ENCODE results near the gene MBP.
"Not testable (repeated sequence)": the region's sequence is repeated elsewhere in the genome, so short reads cannot be mapped to it uniquely, and the experiment has no call there.

Gene MBP

DNA sequence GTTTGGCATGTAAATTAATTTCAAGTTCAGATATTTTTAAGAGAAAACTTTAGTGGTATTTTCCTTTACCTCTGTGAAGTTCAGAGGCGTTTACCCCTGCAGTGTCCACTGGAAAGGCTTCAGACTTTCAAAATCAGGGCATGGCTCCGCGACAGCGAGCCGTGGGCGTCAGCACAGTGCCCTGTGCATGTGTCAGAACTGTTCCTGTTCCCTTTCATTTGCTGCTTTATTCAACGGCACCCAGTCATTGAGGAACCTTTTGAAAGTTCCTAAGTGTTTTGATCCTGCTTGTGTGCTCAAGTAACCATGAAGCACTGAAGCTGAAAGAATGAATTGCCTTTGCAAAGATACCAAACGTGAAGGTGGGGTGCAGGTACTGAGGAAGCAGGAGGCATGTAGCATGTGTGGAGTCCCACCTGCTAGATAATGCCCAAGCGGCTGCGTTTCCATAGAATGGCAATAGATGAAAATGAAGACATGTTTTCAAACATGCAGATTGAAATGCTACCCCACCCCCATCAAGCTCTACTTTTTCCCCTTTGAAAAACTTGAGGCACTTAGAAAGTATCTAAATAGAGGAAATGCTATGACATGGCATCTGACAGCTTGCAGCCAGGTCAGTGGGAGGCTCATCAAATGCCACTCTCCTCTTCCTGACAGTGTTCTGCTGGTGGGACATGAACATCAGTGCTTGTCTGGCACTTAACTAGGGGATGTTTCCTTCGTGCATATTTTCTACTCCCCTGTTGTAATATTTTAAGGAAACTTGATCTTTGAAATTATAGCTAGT, 161.6 kb downstream of the MBP start:
- no peak for DNase-seq (ENCODE audit: low spot score)

DNA sequence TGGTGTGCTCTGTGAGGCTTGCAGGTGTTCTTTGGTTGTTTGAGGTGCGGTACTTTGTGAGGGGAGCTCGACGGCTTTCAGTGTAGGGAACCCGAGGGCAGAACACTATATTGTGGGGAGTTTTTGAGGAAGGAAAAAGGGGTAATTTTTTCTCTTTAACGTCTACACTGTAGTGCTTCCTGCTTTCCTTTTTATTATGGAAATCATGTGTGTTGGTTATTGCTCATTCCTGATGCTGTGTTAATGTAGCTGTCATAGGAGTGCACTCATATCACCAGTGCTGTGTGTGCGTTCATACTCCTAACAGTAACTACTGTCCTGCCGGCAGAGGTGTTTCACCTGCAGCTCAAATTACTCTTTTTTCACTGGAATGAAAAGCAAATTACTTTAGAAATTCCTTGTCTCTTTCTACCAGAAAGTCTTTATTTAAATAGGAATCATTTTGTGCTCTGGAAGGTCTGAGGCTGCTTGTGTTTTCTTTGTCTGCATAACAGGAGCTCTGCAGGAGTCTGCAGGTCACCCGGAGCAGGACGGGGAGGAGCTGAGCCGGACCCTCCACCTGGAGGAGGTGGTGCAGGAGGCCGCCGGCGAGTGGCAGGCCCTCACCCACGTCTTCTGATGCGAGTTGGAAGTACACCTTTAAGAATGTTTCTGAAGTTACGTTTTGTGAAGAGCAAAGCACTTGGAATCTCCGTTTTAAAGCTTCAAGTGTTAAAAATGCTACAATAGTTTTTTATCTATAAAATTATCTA, 164.7 kb downstream of the MBP start:
- DNase-seq (ENCODE audit: low spot score) = peak; percentile 36

DNA sequence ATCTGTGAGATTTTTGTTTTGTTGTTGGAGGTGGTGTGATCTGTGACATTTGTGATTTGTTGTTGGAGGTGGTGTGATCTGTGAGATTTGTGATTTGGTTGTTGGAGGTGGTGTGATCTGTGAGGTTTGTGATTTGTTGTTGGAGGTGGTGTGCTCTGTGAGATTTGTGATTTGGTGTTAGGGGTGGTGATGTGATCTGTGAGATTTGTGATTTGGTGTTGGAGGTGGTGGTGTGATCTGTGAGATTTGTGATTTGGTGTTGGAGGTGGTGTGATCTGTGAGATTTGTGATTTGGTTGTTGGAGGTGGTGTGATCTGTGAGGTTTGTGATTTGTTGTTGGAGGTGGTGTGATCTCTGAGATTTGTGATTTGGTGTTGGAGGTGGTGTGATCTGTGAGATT, 165.3 kb downstream of the MBP start:
- DNase-seq (ENCODE audit: low spot score) = not testable (repeated sequence)

DNA sequence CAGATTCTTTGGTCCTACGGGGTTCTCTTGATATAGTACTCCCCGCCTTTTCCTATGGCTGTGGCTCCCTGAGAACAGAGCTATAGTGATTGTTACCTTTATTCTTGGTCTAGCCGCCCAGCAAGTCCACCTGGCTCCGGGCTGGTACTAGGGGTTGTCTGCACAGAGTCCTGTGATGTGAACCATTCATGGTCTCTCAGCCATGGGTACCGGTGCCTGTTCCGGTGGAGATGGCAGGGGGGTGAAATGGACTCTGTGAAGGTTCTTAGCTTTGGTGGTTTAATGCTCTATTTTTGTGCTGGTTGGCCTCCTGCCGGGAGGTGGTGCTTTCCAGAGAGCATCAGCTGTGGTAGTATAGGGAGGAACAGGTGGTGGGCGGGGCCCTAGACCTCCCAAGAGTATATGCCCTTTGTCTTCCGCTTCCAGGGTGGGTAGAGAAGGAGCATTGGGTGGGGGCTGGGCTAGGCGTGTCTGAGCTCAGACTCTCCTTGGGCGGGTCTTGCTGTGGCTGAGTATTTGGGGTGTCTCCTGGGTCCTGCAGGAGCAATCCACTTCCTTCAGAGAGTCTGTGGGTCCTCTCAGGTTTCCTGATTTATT, 166.9 kb downstream of the MBP start:
- not testable (repeated sequence) for DNase-seq (ENCODE audit: low spot score)

DNA sequence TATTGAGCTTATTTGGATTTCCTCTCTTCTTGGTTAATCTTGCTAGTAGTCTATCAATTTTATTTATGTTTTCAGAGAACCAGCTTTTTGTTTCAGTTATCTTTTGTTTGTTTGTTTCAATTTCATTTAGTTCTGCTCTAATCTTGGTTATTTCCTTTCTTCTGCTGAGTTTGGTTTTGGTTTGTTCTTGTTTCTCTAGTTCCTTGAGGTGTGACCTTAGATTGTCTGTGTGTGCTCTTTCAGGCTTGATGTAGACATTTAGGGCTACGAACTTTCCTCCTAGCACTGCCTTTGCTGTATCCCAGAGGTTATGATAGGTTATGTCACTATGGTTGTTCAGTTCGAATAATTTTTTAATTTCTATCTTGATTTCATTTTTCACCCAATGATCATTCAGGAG, 168.6 kb downstream of the MBP start:
- DNase-seq (ENCODE audit: low spot score) = no peak

DNA sequence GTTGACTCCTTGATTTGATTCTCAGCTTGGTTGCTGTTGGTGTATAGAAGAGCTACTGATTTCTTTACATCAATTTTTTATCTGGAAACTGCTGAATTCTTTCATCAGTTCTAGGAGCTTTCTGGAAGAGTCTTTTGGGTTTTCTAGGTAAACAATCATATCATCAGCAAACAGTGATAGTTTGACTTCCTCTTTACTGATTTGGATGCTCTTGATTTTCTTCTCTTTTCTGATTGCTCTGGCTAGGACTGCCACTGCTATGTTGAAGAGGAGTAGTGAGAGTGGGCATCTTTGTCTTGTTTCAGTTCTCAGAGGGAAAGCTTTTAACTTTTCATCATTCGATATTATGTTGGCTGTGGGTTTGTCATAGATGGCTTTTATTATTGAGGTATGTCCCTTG, 169.7 kb downstream of the MBP start:
- DNase-seq (ENCODE audit: low spot score) = no peak

DNA sequence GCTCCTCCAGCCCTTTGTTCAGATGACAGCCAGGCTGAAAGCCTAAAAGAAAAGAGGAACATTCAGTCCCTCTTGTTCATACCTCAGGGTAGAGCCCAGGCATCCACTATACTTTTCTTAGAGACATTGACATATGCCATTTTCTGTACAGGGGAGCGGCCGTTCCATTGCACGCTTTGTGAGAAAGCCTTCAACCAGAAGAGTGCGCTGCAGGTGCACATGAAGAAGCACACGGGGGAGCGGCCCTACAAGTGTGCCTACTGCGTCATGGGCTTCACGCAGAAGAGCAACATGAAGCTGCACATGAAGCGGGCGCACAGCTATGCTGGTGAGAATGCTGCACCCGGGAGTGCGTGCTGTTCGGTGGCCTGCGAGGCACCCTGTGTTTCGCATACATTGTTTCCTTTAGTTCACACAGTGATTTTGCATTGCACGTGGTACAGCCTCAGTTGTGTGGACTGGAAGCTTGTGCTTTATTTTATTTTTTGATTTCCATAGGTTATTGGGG, 172.0 kb downstream of the MBP start:
- no peak for DNase-seq (ENCODE audit: low spot score)

DNA sequence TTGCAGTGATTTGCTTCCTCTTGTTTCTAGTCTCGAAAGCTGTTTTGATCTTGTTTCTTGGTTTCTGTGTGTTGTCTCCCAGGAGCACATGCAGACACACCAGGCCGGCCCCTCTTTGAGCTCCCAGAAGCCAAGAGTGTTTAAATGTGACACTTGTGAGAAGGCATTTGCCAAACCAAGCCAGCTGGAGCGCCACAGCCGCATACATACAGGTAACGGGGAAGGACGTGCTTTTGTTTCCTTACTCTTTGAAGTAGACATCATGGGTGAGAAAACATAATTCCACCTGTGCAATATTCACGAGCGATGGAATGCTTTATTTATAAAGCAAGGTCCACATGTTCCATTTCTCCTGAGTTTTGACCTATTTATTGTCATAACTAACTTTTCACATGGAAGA, 173.0 kb downstream of the MBP start:
- DNase-seq (ENCODE audit: low spot score) = no peak

DNA sequence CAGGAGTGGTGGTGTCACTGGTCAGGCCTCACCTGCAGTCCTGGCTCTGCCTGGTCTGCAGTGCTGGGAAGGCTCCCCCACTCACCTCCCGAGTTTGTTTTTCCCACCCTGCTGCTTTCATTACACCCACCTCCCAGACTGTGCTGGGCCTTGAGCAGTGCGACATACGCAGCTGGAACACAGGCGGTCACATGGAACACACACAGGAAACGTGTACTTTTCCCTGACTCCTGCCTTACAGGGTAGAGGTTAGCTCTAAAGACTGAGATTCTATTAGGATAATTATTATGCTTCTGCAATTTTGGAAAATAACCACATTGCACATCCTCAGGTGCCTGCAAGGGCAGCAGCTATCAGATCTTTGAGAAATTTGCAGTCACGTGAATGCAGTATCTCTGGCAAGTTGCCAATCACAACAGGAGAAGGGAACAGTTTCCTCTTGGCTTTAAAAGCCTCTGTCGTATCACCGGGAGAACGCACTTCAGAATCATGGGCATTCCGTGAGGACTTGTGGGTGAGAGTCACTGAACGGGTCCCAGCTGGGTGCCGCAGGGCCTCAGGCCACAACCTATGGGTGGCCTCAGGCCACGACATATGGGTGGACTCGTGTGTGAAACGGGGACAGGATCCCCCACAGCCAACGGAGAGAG, 173.8 kb downstream of the MBP start:
- DNase-seq (ENCODE audit: low spot score) = no peak

DNA sequence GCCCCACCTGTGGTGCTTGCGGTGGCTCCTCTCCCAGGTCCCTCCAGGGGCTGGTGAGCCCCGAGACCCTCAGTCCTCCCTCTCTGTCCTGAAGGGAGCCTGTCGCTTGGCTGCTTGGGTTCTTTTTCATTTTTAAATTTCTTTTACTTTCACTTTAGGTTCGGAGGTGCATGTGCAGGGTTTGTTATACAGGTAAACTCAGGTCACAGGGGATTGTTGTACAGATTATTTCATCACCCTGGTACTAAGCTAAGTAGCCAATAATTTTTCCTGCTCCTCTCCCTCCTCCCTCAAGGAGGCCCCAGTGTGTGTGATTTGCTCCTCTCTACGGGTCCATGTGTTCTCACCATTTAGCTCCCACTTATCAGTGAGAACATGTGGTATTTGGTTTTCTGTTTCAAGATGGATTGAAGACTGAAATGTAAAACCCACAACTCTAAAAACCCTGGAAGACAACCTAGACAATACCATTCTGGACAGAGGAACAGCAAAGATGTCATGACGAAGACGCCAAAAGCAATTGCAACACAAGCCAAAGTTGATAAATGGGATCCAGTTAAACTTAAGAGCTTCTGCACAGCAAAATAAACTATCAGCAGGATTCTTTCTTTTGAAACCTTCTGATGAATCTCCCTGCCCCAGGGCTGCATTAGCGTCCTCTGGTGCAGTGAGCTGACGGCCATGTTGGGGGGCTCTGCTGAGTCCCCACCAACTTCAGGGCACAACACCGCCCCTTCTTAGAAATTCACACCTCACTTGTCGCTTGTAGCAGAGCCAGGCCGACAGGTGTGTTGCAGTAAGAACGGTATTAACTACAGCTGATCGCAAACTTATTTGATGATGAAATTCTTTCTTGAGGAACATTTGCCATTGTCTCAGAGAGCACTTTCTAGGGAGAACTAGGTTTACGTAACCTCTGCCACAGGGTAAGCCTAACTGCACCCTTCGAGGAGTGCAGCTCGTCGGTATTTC, 174.9 kb downstream of the MBP start:
- DNase-seq (ENCODE audit: low spot score) = no peak

DNA sequence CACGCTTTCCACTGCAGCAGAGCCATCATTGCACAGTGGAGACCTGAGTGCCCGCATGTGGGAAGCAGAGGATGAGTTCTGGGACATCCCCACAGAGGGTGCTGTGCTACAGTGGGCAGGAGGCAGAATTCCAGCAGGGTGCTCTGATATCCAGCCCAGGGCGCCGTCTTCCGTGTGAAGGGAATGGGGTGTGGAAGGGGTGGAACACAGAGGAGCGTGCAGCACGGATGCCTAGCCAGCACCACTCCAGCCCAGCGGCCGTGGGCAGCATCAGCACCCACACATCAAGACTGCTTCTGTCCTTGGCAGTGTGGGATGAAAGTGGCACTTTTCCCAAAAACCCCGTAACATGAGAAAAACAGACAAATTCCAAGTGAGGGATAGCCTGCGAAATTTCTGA, 175.9 kb downstream of the MBP start:
- no peak for DNase-seq (ENCODE audit: low spot score)

DNA sequence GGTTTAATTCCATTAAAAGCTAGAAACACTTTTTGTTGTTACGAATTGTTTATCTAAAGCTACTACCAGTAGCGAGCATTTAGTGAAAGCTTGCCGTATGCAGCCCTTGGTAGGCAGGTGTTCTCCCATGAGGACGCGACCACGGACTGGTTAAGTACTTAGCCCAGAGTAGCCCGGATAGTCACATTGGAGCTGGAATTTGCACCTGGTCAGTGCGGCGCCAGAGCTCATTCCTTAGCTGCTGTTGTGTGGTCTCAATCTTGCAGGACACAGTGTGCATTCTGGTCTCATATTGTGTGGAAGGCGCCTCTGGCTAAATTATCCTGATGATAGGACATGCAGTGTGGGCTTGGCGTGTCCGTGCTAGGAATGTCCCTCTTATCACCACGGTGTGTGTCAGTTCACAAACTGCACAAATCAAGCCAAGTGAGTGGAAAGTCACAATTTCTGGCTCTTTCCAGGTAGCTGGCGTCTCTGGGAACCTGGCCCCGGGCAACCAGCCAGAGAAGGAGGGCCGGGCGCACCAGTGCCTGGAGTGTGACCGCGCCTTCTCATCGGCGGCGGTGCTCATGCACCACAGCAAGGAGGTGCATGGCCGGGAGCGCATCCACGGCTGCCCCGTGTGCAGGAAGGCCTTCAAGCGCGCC, 176.9 kb downstream of the MBP start:
- no peak for DNase-seq (ENCODE audit: low spot score)

DNA sequence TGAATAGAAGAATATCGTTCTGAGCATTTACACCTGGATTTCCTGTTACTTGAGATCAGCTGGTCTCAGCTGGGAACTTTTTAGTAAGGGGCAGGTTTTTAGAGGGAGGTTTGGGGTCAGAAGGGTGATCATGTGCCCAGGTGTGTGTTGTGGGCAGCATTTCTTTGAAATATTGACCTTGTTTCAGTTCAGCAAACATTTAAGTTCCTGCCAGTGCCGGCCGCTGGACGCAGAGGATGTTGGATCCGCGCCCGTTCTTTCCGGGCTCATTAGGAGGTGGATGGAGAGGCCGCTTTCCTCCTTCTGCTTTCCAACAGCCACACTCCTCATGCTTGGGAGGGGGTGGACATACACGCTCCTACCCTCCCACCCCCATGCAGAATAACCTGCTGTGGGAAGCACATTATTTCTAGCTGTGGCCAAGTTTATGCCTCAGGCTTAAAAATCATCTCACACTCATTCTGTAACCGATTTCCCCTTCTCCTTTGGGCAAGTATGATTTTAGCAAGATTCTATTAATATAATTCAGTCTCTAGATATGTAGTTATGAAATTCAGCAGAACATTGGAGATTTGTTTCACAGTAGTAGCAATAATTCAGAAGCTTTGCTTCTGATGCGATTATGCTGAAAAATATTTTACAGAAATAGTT, 178.9 kb downstream of the MBP start:
- DNase-seq (ENCODE audit: low spot score) = no peak

DNA sequence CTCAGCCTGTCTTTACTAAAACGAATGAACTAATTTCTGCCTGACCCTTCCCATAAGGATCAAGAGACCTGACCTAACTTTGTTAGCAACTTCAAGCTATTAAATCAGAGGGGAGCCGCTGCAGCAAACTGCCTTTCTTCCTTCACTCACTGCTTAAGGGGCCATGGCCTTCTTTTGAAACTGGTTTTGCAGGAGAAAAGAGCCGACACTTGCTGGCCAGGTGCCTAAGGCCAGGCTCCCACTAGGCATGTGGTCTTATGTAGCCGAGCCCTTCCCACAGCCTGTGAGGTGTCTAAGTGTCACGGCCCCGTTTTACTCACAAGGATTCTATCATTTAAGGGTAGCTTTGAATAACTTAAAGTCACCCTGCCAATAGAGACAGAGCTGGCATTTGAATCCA, 179.4 kb downstream of the MBP start:
- DNase-seq (ENCODE audit: low spot score) = no peak

DNA sequence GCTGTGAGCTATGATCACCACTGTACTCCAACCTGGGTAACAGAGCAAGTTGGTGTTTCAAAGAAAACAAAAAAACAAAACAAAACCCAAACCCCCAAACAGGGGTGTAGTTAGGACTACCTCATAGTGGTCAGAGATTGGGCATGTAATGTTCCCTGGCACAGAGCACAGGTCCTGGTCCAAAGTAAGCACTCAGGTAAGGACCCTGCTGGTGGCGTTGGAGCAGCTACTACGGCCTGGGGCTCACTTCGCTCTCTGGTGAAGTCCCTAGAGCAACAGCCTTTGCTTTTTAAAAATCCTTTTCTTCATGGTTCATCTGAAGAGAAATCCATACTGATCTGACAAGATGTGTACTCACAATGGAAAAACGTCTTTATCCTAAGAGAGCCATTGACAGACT, 179.8 kb downstream of the MBP start:
- no peak for DNase-seq (ENCODE audit: low spot score)

DNA sequence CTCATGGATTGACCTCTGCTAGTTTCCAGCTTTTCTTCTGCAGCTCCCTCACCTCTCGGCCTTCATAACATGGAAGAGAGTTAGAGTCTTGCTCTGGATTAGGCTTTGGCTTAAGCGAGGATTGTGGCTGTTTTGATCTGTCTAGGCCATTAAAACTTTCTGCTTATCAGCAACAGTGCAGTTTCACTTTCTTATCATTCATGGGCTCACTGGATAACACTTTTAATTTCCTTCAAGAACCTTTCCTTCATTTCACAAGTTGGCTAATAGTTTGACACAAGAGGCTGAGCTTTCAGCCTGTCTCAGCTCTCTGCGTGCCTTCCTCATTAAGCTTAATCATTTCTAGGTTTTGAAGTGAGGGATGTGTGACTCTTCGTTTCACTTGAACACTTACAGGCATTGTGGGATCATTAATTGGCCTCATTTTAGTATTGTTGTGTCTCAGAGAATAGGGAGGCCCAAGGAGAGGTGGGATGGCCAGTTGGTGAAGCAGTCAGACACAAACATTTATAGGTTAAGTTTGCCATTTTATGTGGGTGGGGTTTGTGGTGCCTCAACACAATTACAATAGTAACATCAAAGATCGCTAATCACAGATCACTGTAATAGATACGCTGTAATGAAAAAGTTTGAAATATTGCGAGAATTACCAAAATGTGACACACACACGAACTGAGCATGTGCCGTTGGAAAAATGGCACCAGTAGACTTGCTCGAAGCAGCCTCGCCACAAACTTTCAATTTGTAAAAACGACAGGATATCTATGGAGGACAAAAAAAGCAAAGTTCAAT, 180.9 kb downstream of the MBP start:
- DNase-seq (ENCODE audit: low spot score) = no peak

DNA sequence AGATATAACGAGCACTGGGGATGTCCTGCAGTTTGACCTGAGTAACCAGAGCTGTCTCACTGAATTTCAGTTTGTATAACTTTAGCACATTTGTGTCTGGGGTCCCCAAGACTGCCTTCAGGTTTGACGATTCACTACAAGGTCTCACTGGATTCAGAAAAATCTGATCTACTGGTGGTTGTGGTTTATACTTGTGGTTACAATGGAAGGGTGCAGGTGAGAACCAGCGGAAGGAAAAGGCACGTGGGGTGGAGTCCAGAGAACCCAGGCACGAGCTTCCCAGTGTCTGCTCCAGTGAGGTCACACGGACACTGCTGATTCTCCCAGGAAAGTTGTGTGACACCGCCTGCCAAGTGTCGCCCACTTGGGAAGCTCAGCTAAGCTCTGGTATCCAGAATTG, 184.2 kb downstream of the MBP start:
- no peak for DNase-seq (ENCODE audit: low spot score)

DNA sequence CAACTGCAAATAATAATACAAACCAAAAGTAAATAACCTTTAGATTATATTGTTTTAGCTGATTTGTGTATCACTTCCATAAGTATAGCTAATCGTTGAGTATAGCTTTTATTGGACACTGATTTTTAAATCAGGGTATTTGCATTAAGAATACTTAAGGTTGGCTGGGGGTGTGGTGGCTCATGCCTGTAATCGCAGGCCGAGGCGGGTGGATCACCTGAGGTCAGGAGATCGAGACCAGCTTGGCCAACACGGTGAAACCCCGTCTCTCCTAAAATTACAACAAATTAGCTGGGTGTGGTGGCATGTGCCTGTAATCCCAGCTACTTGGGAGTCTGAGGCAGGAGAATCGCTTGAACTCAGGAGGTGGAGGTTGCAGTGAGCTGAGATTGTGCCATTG, 188.2 kb downstream of the MBP start:
- not testable (repeated sequence) for DNase-seq (ENCODE audit: low spot score)

DNA sequence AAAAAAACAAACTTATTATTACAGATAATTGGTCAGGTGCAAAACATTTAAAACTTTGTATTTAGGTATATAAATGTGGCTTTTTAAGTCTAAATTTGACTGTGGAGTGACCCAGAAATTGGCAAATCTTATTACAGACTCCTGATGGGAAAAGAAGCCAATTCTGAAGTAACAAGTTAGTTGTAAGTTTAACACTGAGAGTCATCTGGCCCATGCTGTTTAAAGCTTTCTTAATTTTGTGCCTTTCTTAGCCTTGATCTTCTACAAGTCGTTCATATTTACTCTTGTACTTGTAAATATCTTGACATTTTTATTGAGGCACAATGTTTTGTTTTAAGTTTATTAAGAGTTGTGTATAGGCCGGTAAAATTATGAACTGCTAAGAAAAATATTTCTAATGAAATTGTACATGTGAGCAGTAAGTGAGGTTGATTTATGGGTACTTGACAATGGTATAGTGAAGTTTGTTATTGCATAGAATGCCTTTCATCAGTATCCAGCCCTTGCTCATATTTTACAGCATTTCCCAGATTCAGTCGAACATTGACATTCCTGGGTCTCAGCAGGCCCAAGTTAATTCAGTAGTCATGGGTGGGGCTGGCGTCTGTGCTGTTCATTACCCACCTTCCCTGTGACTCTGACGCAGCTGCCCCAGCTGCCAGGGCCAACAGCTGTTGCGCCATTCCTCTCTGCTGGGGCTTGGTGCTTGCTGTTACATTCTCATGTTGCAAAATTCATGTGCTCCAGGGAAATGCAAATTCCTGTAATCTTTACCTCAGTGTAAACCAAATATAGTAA, 188.8 kb downstream of the MBP start:
- DNase-seq (ENCODE audit: low spot score) = no peak

All from D341Med (cell line).